Cardiac fibroblast (primary cell): Measurements from ENCODE around the gene MBD2.
A peak's percentile ranks its signal among the peaks of the same experiment; 100 is the strongest.

Source experiments
- DNase-seq, 2 donors: peaks; one replicate each; pipeline versions ENCODE4 v3.0.0 to v3.0.0-alpha.2; 2010; ENCODE audit warnings: low read depth in 2 of 2
- H3K4me3 ChIP-seq, 2 donors: replicated peaks in 1 of 2; 1 replicate in 1 of 2; 2 replicates in 1 of 2; pipeline ENCODE4 v1.5.1; 2011; ENCODE audit warnings: low read depth in 2 of 2, low read length in 2 of 2, mild to moderate bottlenecking in 2 of 2, moderate library complexity in 1 of 2
- CTCF ChIP-seq: IDR thresholded peaks from one replicate; pipeline ENCODE4 v1.5.1; 2011; ENCODE audit warnings: low read depth, mild to moderate bottlenecking, low read length, inconsistent platforms

The MBD2 gene

GRCh38 chr18:54117853-54118773, 106.4 kb downstream of the MBD2 start:
- DNase-seq = peak in 1 of 2 donors; percentile 31
- no peak for TF ChIP-seq CTCF

GRCh38 chr18:54116541-54117257, 107.8 kb downstream of the MBD2 start:
- peak in 1 of 2 donors; percentile 20 for DNase-seq
- TF ChIP-seq CTCF = no peak

More at GRCh38 chr18:54117853-54118773, 106.4 kb downstream of the MBD2 start:
- H3K4me3 ChIP-seq = no peak overlapping the region

GRCh38 chr18:54112356-54112755, 112.1 kb downstream of the MBD2 start:
- TF ChIP-seq CTCF = no peak
- H3K4me3 ChIP-seq = no peak overlapping the region
- DNase-seq = peak; percentile 15 to 22

More at GRCh38 chr18:54116541-54117257, 107.8 kb downstream of the MBD2 start:
- H3K4me3 ChIP-seq = no peak overlapping the region

- H3K4me3 ChIP-seq = no peak overlapping the region
- TF ChIP-seq CTCF = no peak
- peak in 1 of 2 donors; percentile 62 for DNase-seq
Measured at GRCh38 chr18:54109131-54109683, 115.3 kb downstream of the MBD2 start.

- DNase-seq = no peak
- no peak for TF ChIP-seq CTCF
- H3K4me3 ChIP-seq = no peak overlapping the region
Measured at GRCh38 chr18:54102123-54102522, 122.3 kb downstream of the MBD2 start.
